Femur (tissue), 1 donor: ENCODE data around the gene IPO9.
A peak's percentile ranks its signal among the peaks of the same experiment; 100 is the strongest.

ENCODE experiments used
- DNase-seq: peaks from one replicate; pipeline ENCODE4 v3.0.0-alpha.2; 2017

Gene IPO9

DNA sequence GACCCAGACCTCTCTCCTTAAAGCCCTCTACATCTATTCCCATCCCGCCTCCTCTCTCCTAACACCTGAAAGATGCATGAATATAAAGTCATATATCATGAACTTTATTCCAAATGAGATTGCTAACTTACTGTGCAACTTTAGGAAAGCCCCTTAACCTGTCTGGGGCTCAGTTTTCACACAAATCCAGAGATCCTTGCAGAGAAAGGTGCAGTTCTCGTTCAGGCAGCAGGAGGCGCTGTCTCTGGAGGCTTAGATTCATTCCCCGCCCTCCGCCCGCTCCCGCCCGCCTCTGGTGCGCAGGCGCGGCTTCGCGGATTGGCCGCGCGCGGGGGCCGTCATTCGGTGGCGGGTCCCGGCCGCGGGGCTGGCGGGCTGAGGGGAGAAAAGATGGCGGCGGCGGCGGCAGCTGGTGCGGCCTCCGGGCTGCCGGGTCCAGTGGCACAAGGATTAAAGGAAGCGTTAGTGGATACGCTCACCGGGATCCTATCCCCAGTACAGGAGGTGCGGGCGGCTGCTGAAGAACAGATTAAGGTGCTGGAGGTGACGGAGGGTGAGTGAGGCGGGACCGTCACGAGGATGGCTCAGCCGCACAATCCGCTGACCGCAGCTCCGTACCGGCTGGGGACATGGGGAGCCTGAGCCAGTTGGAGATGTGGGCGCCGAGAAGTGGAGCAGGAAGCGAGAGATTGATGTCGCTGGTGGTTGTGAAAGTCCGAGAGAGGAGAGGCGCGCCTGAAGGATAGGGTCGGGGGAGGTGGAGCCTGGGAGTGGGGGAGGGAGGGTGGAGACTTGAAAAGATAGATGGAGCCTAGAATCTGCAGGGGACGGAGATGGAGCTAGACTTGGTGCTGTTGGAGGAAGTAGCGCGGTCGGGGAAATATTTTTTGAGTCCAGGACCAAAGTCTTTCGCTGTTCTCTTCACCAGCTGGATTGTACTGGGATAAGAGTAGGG is at the start of gene IPO9:
IPO9 (plus strand) TSS at position 338 of the 955 bp plus-strand sequence; CDS start at position 391, 53 bp downstream.
- peak; percentile 96 for DNase-seq

DNA sequence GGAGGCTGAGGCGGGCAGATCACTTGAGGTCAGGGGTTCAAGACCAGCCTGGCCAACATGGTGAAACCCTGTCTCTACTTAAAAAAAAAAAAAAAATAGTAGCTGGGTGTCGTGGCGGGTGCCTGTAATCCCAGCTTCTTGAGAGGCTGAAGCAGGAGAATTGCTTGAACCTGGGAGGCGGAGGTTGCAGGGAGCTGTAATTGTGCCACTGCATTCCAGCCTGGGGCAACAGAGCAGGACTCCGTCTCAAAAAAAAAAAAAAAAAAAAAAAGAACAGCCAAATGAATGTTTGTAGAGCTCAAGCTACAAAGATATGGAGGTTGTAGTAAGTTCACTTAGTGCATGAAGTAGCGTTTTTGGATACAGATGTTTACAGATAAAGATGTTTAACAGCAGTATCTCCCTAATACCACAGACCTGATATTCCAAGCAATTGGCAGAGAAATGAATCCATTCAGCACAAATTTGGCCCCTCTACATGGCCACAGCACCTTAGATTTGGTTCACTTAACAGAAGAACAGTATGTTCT is 49.5 kb upstream of the IPO9 start:
- no peak for DNase-seq

DNA sequence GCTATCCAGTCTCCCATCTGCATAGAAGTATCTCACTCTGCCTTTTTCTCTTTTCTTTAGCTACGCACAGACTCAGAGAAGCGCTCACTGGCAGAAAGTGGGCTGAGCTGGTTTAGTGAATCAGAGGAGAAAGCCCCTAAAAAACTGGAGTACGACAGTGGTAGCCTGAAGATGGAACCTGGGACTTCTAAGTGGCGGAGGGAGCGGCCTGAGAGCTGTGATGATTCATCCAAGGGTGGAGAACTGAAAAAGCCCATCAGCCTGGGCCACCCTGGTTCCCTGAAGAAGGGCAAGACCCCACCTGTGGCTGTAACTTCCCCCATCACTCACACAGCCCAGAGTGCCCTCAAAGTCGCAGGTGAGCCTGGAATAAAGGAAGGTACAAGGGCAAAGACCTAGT is 48.0 kb upstream of the IPO9 start:
- no peak for DNase-seq

- DNase-seq: no peak
Observed at GRCh38 chr1:201781437-201781836, 47.5 kb upstream of the IPO9 start.

GRCh38 chr1:201782353-201782752 is 46.6 kb upstream of the IPO9 start:
- no peak for DNase-seq

GRCh38 chr1:201783058-201783457 is 45.9 kb upstream of the IPO9 start:
- no peak for DNase-seq

DNA sequence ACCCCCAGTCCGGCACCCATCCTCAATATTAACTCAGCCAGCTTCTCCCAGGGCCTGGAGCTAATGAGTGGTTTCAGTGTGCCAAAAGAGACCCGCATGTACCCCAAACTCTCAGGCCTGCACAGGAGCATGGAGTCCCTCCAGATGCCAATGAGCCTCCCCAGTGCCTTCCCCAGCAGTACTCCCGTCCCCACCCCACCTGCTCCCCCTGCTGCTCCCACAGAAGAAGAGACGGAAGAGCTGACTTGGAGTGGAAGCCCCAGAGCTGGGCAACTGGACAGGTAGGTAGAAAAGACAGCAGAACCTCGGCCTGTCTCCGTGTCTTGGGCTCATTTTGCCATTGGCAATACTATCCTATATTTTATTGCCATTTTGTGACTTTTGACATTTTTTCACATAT is 45.4 kb upstream of the IPO9 start:
- no peak for DNase-seq

GRCh38 chr1:201785291-201785690 is 43.7 kb upstream of the IPO9 start:
- no peak for DNase-seq

DNA sequence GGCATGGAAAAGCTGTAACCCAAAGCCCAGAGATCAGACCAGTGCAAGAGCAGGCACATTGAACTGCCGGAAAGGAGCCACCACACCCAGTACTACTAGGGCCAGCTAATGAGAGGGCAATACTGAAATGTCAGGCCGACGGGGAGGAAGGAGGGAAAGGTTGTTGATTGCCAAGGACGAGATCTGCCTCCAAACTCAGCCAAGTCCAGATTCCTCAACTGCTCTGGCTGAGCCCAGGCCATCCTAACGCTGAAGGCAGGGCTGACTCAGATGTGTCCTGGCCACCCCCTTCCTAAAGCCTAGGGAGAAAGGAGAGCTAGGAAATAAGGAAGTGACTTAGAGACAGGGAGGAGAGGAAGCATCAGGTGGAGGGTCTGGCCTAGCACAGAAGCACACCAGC is 42.1 kb upstream of the IPO9 start:
- DNase-seq: no peak

DNA sequence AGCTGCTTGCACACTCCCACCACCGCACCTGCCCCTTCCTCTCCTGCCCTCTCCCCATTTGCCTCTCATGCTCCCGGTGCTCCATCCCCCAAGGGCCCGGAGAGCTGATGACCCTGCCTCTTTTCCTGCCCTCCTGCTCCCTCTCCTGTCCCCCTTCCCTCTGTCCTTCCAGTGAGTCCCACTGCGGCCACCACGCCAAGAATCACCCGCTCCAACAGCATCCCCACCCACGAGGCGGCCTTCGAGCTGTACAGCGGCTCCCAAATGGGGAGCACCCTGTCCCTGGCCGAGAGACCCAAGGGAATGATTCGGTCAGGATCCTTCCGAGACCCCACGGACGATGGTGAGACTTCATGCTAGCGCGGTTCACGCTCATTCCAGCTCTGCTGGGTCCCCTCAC is 40.7 kb upstream of the IPO9 start:
- DNase-seq: no peak

- DNase-seq: no peak
Observed at GRCh38 chr1:201789245-201789644, 39.7 kb upstream of the IPO9 start.

DNA sequence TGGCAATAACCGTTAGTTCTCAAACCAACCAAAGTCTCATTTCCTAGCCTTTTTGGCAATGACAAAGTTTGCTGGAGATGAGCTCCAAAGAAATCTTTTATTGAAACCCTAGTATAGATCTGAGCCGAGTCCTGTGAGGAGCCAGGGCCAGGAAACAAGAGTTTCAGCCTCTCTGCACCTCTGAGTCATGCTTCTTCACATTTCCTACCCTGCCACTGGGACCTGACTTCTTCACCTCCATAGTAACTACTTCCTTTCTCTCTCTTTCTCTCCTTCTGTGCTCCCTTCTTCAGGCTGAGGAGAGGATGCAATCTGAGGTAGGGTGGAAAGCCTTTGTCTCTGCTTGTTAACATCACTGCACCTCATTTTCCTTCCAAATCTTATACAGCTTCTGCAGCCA is 38.7 kb upstream of the IPO9 start:
- DNase-seq: no peak

DNA sequence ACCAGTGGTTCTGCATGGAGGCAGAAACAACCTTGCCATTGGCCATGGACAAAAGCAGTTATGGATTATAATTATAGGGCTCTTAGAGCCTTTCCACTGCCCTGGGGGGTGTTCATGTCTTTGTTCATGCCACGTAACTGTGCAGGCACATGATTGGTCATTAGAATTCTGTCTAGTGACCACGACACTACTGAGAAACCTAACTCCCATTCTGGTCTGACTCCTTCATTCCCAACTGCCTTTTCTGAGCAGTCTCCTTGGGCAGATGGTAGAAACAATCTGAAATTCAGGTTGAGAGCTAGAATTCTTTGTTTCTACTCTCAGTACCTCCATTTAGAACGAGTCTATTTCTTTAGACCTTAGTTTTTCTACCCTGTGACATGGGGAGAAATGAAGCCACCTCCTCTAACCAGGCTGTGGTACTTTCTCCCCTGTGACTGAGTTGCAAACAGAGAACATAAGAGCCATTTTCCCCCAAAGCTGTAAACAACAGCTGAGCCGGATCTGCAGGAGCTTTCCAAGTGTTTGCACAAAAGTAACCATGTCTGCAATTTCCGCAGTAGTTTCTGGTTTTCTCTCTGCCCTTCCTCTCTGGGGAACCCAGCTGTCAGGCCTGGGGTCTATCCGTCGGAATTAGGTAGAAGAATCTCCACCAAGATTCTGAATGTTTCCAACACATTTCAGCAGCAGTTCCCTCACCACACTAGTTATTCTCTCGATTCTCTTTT is 37.7 kb upstream of the IPO9 start:
- peak; percentile 65 for DNase-seq

- peak; percentile 41 for DNase-seq
Observed at GRCh38 chr1:201791779-201792173, 37.2 kb upstream of the IPO9 start.

- DNase-seq: peak; percentile 86
Observed at GRCh38 chr1:201792534-201793305, 36.2 kb upstream of the IPO9 start.

- DNase-seq: no peak
Observed at GRCh38 chr1:201793306-201793925, 35.5 kb upstream of the IPO9 start.

DNA sequence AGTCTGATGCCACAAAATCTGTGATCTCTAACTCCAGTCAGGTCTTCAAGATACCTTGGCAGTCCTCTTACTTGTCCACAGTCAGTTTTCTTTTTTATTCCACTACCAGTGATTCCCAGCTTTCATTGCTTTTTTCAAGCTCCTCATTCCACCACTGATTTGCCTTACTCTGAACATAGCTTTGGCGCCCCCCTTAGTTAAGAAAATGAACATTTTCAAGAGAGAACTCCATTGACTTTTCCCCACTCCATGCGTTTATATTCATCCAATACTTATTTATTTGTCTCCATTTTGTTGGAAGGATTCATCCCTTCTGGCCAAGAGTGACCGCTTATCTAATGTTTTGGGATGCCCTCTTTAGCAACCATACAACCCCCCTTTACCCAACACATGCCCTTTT is 33.9 kb upstream of the IPO9 start:
- DNase-seq: no peak

DNA sequence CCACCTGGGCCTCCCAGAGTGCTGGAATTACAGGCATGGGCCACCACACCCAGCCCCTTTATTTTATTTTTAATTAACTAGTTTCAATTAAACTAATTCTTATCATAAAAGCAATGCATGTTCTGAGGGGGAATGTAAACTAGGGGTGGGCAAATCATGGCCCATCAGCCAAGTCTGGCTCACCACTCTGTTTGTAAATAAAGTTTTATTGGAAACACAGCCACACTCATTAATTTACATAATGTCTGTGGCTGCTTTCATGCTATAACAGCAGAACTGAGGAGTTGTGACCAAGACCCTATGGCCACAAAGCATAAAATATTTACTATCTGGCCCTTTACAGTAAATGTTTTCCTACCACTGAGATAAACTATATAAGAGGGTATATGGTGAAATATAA is 28.7 kb upstream of the IPO9 start:
- no peak for DNase-seq

DNA sequence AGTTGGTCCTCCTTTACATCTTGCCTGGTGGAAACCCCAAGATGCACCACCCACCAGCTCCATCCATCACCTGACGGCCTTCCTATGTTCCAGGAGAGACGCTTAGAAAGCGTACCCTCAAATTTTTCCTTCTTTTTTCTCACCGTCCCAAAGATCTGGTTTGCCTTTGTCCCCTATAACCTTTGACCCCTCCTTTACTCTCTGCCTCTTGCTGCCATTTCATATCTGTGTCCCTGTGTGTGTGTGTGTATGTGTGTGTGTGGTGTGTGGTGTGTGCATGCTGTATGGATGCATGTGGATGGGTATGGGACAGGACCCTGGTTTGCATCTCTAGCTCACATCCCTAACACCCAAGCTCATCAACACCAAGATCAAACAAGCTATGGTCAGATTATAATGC is 22.2 kb upstream of the IPO9 start:
- no peak for DNase-seq

DNA sequence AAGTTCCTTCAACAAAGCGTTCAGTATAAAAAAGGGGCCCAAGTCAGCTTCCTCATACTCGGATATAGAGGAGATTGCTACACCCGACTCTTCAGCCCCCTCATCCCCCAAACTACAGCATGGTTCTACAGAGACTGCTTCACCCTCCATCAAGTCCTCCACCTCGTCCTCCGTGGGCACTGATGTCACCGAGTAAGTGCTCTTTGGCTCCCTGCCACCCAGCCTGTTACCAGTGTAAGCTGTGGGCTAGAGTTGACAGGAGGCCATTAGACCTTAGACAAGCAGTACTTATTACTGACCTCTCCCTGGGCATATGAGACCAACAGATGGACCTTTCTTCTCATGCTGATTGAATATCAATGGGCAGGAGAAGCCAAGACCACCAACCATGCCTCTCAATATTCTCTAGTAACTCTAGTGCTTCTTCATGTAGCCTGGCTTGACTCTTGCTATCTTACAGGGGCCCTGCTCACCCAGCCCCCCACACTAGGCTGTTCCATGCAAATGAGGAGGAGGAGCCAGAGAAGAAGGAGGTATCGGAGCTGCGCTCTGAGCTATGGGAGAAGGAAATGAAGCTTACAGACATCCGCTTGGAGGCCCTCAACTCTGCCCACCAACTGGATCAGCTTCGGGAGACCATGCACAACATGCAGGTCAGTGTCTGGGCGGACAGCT is 20.9 kb upstream of the IPO9 start:
- no peak for DNase-seq

- DNase-seq: no peak
Observed at GRCh38 chr1:201808633-201808990, 20.3 kb upstream of the IPO9 start.

GRCh38 chr1:201809876-201810275 is 19.1 kb upstream of the IPO9 start:
- DNase-seq: no peak
